GDM1 (cell line): ENCODE measurements around the gene SLC44A2.
A peak's percentile ranks its signal among the peaks of the same experiment; 100 is the strongest.
"Not testable (repeated sequence)": the region's sequence is repeated elsewhere in the genome, so short reads cannot be mapped to it uniquely, and the experiment has no call there.

Experiments used
- DNase-seq: peaks from one replicate; lab custom pipeline; 2025; lab: John Stamatoyannopoulos, UW

The SLC44A2 gene

GRCh38 chr19:10651851-10652250, 26.5 kb downstream of the SLC44A2 start:
- no peak for DNase-seq

DNA sequence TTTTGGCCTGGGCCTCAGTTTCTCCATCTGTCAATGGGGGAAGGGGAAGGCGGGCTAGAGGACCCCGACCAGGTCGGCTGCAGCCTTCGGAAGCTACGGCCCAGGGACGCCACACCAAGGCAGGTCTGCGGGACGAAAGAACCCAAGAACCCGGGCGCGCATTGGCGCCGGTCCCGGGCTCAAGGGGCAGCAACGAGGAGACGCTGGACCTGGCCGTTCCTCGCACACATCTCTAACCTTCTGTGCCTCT, 28.1 kb downstream of the SLC44A2 start:
- DNase-seq, result no peak

DNA sequence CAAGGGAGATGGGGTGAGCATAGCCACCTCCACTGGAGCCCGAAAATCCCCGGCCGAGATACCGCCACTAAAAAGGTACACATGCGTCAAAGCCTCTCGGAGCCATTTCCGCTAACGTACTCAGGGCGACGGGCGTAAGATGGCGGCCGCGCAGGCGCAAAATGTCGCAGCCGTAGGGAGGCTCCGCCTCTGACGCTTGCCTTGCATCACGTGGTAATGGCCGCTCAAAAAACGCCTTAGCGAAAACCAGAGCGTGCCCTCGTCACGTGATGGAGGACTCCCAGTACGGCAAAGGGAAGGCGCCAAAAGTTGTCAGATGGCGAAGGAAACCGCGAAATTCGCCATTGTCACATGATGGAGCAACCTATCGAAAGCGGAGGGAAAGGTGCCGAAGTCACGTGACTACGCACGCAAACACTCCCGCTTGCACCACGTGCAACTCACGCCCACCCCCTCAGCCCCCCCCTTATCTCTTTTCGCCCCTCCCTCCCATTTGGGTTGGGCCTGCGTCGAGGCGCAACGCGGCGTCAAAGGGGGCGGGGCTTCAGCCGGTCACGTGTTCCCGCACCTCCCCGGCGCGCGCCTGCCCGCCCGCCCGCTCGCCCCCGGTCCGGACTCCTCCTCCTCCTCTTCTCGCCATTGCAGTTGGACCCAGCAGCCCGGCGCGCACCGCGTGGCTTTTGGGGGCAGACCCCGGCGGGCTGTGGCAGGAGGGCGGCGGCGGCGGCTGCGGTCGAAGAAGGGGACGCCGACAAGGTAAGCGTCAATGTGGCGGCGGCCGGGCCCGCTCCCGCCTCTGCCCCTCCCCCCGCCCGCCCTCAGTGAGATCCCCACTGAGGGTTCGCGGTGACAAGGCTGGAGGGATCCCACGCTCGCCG, 28.6 kb downstream of the SLC44A2 start, which contains the start of gene ILF3:
Gene ILF3 (plus strand): TSS at position 615 of the 878 bp plus-strand sequence. CDS start 16,260 bp downstream, outside the sequence.
- peak; percentile 100 for DNase-seq

- peak; percentile 38 for DNase-seq
These were observed 29.5 kb downstream of the SLC44A2 start for GRCh38 chr19:10654610-10655456.

GRCh38 chr19:10655457-10656312, 30.3 kb downstream of the SLC44A2 start:
- no peak for DNase-seq

GRCh38 chr19:10660346-10660745, 35.0 kb downstream of the SLC44A2 start:
- DNase-seq, result no peak

- DNase-seq, result no peak
These were observed 36.6 kb downstream of the SLC44A2 start for GRCh38 chr19:10661946-10662345.

GRCh38 chr19:10662384-10663251, 37.3 kb downstream of the SLC44A2 start:
- no peak for DNase-seq

DNA sequence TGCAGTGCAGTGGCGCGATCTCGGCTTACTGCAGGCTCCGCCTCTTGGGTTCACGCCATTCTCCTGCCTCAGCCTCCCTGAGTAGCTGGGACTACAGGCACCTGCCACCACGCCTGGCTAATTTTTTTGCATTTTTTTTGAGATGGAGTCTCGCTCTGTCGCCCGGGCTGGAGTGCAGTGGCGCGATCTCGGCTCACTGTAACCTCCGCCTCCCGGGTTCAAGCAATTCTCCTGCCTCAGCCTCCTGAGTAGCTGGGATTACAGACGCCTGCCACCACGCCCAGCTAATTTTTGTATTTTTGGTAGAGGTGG, 37.9 kb downstream of the SLC44A2 start:
- not testable (repeated sequence) for DNase-seq

- DNase-seq, result no peak
These were observed 42.5 kb downstream of the SLC44A2 start for GRCh38 chr19:10667867-10668266.

DNA sequence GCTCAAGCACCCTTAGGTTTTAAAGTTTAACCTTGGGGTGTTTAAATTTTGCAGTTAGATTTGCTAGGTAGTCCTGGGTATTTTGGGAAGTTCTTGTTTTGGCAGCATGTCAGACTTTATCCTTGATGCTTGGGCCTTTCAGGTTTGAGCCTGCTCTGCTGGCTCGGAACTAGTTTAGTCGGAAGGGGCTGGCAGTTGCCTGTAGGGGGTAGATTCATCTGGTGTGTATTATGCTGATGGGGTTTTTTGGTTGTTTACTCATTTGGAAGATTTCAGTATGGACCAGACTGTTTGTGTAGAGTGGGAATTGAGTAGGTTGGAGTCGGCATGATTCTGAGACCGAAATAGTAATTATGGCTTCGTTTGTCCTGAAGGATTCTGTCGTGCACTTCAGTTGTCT, 43.9 kb downstream of the SLC44A2 start:
- DNase-seq, result no peak

DNA sequence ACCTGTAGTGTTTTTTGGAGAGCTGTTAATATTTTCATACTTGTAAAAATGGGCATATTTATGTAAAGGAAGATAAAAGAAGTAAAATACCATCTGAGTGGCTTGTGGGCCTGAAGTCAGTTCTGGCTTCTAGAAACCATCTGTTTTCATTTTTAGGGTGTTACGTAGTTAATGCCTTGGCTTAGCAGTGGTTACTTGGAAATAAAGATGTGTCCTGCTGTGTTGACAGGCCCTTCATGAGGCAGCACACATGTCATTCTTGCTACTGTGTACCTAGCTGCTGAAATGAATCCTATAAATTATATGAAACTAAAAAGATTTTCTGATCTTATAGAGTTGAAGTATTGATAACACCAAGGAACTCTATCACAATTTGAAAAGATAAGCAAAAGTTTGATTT, 44.8 kb downstream of the SLC44A2 start:
- no peak for DNase-seq

- no peak for DNase-seq
These were observed 45.8 kb downstream of the SLC44A2 start for GRCh38 chr19:10670876-10671804.

DNA sequence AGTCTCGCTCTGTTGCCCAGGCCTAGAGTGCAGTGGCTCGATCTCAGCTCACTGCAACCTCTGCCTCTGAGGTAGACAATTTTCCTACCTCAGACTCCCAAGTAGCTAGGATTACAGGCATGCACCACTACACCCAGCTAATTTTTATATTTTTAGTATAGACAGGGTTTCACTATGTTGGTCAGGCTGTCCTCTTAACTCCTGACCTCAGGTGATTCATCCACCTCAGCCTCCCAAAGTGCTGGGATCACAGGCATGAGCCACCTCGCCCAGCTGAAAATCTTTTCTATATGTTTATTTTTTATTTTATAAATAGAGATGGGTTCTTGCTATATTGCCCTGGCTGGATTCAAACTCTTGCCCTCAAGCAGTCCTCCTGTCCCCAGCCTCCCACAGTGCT, 46.6 kb downstream of the SLC44A2 start:
- not testable (repeated sequence) for DNase-seq

DNA sequence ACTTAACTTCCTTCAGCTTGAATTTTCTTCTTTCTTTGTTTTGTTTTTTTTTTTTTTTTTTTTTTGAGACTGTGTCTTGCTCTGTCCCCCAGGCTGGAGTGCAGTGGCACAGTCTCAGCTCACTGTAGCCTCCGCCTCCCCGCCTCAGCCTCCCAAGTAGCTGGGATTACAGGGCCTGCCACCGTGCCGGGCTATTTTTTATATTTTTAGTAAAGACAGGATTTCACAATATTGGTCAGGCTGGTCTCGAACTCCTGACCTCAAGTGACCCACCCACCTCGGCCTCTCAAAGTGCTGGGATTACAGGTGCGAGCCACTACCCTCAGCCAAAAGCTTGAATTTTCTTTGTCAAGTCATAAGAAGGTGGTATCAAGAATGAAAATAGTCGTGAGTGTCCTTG, 49.9 kb downstream of the SLC44A2 start:
- not testable (repeated sequence) for DNase-seq

DNA sequence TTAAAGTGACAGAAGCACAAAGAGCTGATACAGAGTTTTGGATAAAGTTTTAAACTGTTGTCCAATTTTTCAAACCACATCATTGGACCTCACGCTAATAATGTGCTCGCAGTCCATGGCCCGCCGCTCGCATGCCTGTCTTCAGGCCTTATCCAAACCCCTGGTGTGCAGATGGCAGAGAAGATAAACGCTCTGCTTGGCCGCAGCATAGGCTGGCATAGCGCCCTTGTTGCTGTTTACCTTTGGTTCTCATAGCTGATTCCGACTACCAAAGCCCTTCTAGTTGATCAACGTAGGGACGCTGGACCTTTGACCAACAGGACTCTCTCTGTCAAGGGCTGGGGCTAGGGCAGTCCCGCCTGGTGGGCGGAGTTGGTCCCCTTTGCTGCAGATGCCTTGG, 52.4 kb downstream of the SLC44A2 start:
- DNase-seq, result no peak

GRCh38 chr19:10678813-10679212, 53.5 kb downstream of the SLC44A2 start:
- DNase-seq, result no peak

DNA sequence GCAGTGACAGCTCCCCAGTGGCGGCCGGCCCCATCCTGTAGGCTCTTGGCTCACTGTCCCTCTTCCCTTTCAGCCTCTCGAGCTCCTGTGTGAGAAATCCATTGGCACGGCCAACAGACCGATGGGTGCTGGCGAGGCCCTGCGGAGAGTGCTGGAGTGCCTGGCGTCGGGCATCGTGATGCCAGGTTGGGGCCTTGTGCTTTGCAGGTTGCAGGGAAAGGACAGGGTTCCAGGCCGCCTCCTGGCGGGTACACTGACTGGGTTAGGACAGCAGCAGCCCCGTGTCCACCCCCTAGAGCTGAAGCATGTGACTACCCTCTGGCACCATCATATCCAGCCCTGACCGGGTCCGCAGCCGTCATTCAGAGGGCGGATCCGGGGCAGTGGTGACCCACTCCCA, 54.4 kb downstream of the SLC44A2 start:
- no peak for DNase-seq

DNA sequence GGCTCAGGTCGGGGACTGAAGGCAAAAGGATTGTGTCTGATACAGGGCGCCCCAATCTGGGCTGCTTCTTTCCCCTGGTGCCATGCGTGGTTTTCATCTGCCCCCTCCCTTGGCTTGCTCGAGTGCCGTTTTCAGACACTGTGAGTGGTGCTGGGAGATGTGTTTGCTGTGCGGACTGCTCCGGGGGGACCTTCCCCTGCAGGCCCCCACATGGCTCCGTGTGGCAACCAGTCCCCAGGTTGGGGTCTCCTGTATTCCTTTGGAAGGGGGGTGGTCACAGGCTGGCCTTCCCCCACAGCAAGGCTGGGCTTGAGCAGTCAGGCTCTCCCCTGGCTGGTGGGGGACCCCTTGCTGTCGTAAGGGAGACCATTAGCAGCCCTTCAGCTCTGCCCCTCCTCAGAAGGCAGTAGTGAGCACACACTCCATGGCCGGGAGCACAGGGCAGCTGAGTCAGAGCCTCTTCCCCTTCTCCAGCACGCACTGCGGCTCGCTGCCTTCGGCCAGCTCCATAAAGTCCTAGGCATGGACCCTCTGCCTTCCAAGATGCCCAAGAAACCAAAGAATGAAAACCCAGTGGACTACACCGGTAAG, 55.3 kb downstream of the SLC44A2 start:
- DNase-seq, result no peak

DNA sequence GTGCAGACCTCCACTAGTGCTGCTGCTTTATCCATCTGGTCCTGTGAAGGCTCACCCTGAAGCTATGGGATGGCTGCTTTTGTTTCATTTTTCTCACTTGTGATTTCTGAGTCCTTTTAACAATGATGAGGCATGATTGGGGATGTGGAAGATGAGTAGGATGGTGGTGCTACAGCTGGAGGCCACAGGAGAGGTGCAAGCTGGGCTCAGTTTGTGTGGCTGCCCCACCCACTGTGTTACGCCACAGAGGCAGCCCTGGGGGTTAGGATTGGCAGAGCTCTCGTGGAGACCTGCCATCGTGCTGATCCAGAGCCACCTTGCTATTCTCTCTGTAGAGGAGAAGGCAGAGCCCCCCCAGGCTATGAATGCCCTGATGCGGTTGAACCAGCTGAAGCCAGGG, 56.3 kb downstream of the SLC44A2 start:
- no peak for DNase-seq
